ENCODE measurements around the gene ARMC9.

DNA sequence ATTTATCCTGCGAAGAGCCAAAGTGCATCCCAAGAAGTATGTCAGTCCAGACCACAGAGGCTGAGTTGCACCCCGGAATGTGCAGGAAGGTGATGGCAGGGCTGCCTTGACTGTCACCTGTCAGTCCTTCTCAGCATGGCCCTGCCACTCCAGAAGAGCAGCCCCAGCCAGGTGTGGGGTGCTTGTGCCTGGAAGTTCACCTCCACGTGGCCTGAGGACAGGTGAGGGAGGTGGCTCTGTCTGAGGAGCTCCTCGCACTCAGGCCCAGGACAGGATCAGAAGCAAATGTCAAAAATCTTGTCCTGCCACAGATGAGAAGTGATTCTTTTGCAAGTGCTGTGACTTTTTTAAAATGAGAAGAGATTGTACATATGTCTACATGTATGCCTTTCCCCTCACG lies 165.6 kb downstream of the ARMC9 start:
- TF ChIP-seq, protein P1, sequence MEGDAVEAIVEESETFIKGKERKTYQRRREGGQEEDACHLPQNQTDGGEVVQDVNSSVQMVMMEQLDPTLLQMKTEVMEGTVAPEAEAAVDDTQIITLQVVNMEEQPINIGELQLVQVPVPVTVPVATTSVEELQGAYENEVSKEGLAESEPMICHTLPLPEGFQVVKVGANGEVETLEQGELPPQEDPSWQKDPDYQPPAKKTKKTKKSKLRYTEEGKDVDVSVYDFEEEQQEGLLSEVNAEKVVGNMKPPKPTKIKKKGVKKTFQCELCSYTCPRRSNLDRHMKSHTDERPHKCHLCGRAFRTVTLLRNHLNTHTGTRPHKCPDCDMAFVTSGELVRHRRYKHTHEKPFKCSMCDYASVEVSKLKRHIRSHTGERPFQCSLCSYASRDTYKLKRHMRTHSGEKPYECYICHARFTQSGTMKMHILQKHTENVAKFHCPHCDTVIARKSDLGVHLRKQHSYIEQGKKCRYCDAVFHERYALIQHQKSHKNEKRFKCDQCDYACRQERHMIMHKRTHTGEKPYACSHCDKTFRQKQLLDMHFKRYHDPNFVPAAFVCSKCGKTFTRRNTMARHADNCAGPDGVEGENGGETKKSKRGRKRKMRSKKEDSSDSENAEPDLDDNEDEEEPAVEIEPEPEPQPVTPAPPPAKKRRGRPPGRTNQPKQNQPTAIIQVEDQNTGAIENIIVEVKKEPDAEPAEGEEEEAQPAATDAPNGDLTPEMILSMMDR (IDR thresholded peaks at IDR 0.05; ENCODE audit: extremely low read depth in 1 of 2, insufficient read depth in 1 of 2, low read depth in 1 of 2, low read length in 2 of 2), result no peak
- no peak for TF ChIP-seq EZH2 (IDR thresholded peaks at IDR 0.05; ENCODE audit: borderline replicate concordance, low read depth, low read length, severe bottlenecking)
- TF ChIP-seq, protein P2, sequence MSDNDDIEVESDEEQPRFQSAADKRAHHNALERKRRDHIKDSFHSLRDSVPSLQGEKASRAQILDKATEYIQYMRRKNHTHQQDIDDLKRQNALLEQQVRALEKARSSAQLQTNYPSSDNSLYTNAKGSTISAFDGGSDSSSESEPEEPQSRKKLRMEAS (IDR thresholded peaks at IDR 0.05; ENCODE audit: insufficient read depth, insufficient read length), result no peak

All from endothelial cell of umbilical vein (primary cell).